ENCODE results near the gene CBY3. TPM values are rescaled to one million over a fixed set of nuclear protein-coding genes. Genes with fewer than 3 reads are reported as not detected.
A peak's percentile ranks its signal among the peaks of the same experiment; 100 is the strongest.

Gene CBY3
- polyA plus RNA-seq, 3 donors, result not detected

DNA sequence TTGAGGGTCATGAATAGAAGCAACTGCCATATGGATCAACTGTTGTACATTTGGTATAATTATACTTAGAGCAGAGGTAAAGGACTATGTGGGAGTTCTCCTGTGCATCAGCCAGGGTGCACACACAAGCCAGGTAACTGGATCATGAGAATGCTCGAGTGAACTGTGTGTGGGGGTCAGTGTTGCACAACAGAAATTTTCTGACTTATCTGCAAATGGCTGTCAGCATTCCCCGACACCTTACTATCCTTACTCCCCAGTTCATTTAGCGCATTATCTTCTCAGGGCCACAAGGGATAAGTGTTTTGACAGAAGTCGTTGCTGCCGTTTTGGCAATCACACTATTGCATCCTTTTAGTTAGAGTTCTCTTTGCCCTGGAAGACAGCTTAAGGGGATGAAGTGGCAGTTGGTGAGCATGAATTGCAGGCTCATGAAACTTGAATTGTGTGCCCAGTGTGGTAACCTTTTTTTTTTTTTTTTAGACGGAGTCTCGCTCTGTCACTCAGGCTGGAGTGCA, 19.6 kb upstream of the CBY3 start:
- Histone ChIP-seq H4K20me1 (ENCODE audit: insufficient read depth, low read length) (peaks cover 52% of the 10 kb centered on the region), H3K4me3 (replicated peaks in 1 of 3; ENCODE audit: low read depth in 2 of 3, low read length in 3 of 3) (peak overlapping the region; percentile 79 to 96 (median 81)), H3K79me2 (ENCODE audit: insufficient read depth, low read length) (peaks cover 76% of the 10 kb centered on the region), H3K9ac (ENCODE audit: insufficient read depth, low read length, poor library complexity, severe bottlenecking) (peak overlapping the region; percentile 100), H3K36me3 (replicated peaks in 1 of 2; ENCODE audit: control insufficient read depth in 1 of 2, insufficient read depth in 2 of 2, low read length in 2 of 2) (peaks cover 9 to 22% of the 10 kb centered on the region in 2 donors), H3K27me3 (ENCODE audit: control insufficient read depth in 2 of 2, insufficient read depth in 2 of 2, low read length in 2 of 2) (no peaks in the 10 kb centered on the region), H3K4me2 (replicated peaks; ENCODE audit: extremely low read depth, low read length, poor library complexity, severe bottlenecking) (peak overlapping the region; percentile 83), H3K27ac (ENCODE audit: low read depth in 1 of 2, low read length in 2 of 2) (peak overlapping the region; percentile 98 to 99), H3K9me3 (replicated peaks in 1 of 2; ENCODE audit: control insufficient read depth in 1 of 2, insufficient read depth in 1 of 2, low read length in 2 of 2) (no peaks in the 10 kb centered on the region), H2AFZ (ENCODE audit: insufficient read depth, low read depth, low read length, poor library complexity, severe bottlenecking) (no peak overlapping the region), H3K4me1 (ENCODE audit: control insufficient read depth in 1 of 2, insufficient read depth in 2 of 2, low read length in 2 of 2) (peaks cover 41 to 58% of the 10 kb centered on the region in 2 donors)
- intact Hi-C loops (cut with micrococcal nuclease), result no loop called here
- peaks cover 53% of the 10 kb centered on the region for H3K4me1 Mint-ChIP-seq
- H3K27ac Mint-ChIP-seq, result peak overlapping the region; percentile 94 to 100 (median 98)
- H3K4me3 Mint-ChIP-seq, result peak overlapping the region; percentile 94 to 97
- H3K36me3 Mint-ChIP-seq, result peaks cover 6 to 35% of the 10 kb centered on the region in 2 donors
- H3K9me3 Mint-ChIP-seq, result no peaks in the 10 kb centered on the region
- peaks cover 0 to 2% (median 0%) of the 10 kb centered on the region in 3 donors for H3K27me3 Mint-ChIP-seq (ENCODE audit: low read depth in 3 of 3)
- TF ChIP-seq, protein P1, sequence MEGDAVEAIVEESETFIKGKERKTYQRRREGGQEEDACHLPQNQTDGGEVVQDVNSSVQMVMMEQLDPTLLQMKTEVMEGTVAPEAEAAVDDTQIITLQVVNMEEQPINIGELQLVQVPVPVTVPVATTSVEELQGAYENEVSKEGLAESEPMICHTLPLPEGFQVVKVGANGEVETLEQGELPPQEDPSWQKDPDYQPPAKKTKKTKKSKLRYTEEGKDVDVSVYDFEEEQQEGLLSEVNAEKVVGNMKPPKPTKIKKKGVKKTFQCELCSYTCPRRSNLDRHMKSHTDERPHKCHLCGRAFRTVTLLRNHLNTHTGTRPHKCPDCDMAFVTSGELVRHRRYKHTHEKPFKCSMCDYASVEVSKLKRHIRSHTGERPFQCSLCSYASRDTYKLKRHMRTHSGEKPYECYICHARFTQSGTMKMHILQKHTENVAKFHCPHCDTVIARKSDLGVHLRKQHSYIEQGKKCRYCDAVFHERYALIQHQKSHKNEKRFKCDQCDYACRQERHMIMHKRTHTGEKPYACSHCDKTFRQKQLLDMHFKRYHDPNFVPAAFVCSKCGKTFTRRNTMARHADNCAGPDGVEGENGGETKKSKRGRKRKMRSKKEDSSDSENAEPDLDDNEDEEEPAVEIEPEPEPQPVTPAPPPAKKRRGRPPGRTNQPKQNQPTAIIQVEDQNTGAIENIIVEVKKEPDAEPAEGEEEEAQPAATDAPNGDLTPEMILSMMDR (IDR thresholded peaks at IDR 0.05), result no peak
- 42% methylated on average over 3 of the region's 7 CpGs for WGBS (ENCODE audit: insufficient coverage)
- DNase-seq, result peak in 1 of 3 donors; percentile 35

DNA sequence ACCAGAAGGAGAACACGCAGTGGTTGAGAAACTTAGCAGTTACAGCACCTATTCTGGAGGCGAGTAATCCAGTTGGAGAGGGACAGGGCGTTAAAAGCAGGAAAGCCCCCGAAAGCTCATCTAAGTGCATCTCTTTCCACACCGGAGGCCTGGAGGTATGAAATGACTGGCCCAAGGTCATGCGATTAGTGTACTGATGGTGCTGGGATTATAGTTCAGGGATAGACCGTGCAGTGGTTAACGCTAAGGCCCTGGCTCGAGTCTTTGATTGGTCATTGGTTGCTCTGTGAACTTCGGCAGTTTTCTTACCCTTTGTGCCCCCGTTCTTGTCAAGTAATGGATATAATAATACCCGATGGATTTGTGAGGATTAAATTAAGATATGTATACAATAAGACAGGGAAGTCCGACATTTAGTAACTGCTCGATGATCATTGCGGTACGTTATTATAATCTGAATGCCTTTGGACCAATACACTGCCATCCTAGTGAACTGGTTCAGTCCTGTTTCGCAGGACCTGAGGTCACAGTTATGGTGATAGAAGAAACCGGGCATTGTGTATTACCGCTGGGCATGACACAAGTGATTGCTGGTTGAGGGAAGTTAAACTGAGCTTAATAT, 18.9 kb upstream of the CBY3 start:
- Histone ChIP-seq H3K36me3 (replicated peaks in 1 of 2; ENCODE audit: control insufficient read depth in 1 of 2, insufficient read depth in 2 of 2, low read length in 2 of 2) (peaks cover 5 to 15% of the 10 kb centered on the region in 2 donors), H3K4me2 (replicated peaks; ENCODE audit: extremely low read depth, low read length, poor library complexity, severe bottlenecking) (peak overlapping the region; percentile 83), H3K9me3 (replicated peaks in 1 of 2; ENCODE audit: control insufficient read depth in 1 of 2, insufficient read depth in 1 of 2, low read length in 2 of 2) (no peaks in the 10 kb centered on the region), H2AFZ (ENCODE audit: insufficient read depth, low read depth, low read length, poor library complexity, severe bottlenecking) (peak overlapping the region; percentile 37), H3K4me3 (replicated peaks in 1 of 3; ENCODE audit: low read depth in 2 of 3, low read length in 3 of 3) (peak overlapping the region; percentile 79 to 96 (median 81)), H3K27me3 (ENCODE audit: control insufficient read depth in 2 of 2, insufficient read depth in 2 of 2, low read length in 2 of 2) (no peaks in the 10 kb centered on the region), H3K27ac (ENCODE audit: low read depth in 1 of 2, low read length in 2 of 2) (peak overlapping the region; percentile 98 to 99), H3K4me1 (ENCODE audit: control insufficient read depth in 1 of 2, insufficient read depth in 2 of 2, low read length in 2 of 2) (peaks cover 44 to 63% of the 10 kb centered on the region in 2 donors), H4K20me1 (ENCODE audit: insufficient read depth, low read length) (peaks cover 45% of the 10 kb centered on the region), H3K79me2 (ENCODE audit: insufficient read depth, low read length) (peaks cover 69% of the 10 kb centered on the region), H3K9ac (ENCODE audit: insufficient read depth, low read length, poor library complexity, severe bottlenecking) (peak overlapping the region; percentile 100)
- H3K27ac Mint-ChIP-seq, result peak overlapping the region; percentile 94 to 100 (median 98)
- peaks cover 6 to 29% of the 10 kb centered on the region in 2 donors for H3K36me3 Mint-ChIP-seq
- peaks cover 51% of the 10 kb centered on the region for H3K4me1 Mint-ChIP-seq
- TF ChIP-seq, protein P1 (IDR thresholded peaks at IDR 0.05), result no peak
- H3K27me3 Mint-ChIP-seq (ENCODE audit: low read depth in 3 of 3), result peaks cover 0 to 2% (median 0%) of the 10 kb centered on the region in 3 donors
- peak; percentile 59 to 89 (median 65) for DNase-seq
- intact Hi-C loops (cut with micrococcal nuclease), result loop anchor here (1.0 to 10.0 kb wide), 4 partner anchors 21 to 120 kb away; partner anchors contain the start of genes MAML1 (in 2 of the 2) and HNRNPH1 (in 1 of the 2)
- WGBS (ENCODE audit: insufficient coverage), result 0% methylated on average over 5 of the region's 19 CpGs
- H3K9me3 Mint-ChIP-seq, result no peaks in the 10 kb centered on the region
- H3K4me3 Mint-ChIP-seq, result peak overlapping the region; percentile 94 to 97
